Stomach (tissue), 9 donors: ENCODE results near the gene RIMKLA. TPM values are rescaled to one million over a fixed set of nuclear protein-coding genes. Genes with fewer than 3 reads are reported as not detected.

Experiments
- DNase-seq, 2 donors: peaks; one replicate each; pipeline versions ENCODE4 v3.0.0 to v3.0.0-alpha.2; 2013 to 2019
- H3K27ac ChIP-seq, 5 donors: fragments of 200-600 bp in 4 of 5; sonication (generic) in 4 of 5; one replicate each; pipeline ENCODE4 v1.5.1; 2013 to 2019; ENCODE audit warnings: mild to moderate bottlenecking in 1 of 5, moderate library complexity in 1 of 5
- H3K27me3 ChIP-seq, 3 donors: fragments of 200-600 bp; sonication (generic); one replicate each; pipeline ENCODE4 v1.5.1; 2017 to 2019; ENCODE audit warnings: mixed run types in 1 of 3
- H3K36me3 ChIP-seq, 4 donors: fragments of 200-600 bp; sonication (generic); 1 replicate in 3 of 4; 2 replicates in 1 of 4; pipeline ENCODE4 v1.5.1; 2016 to 2019
- H3K4me1 ChIP-seq, 4 donors: fragments of 200-600 bp; sonication (generic); one replicate each; pipeline ENCODE4 v1.5.1; 2016 to 2019
- H3K4me3 ChIP-seq, 4 donors: fragments of 200-600 bp; sonication (generic) in 3 of 4; one replicate each; pipeline ENCODE4 v1.5.1; 2016 to 2019; ENCODE audit warnings: mild to moderate bottlenecking in 1 of 4
- H3K9me3 ChIP-seq, 4 donors: fragments of 200-600 bp; sonication (generic); one replicate each; pipeline ENCODE4 v1.5.1; 2016 to 2019
- CTCF ChIP-seq, 7 experiments: fragments of 450-650 bp in 4 of 7; fragments of 200-600 bp in 3 of 7; sonication (generic) in 3 of 7; IDR thresholded peaks; one replicate each; pipeline ENCODE4 v1.5.1; 2016 to 2019; ENCODE audit warnings: antibody characterized with exemption in 7 of 7, control low read depth in 2 of 7, mild to moderate bottlenecking in 1 of 7
- EP300 ChIP-seq: sonication (generic); formaldehyde crosslinking; IDR thresholded peaks from one replicate; pipeline ENCODE4 v1.6.1; 2017; ENCODE audit warnings: antibody characterized with exemption
- POLR2A ChIP-seq, 4 donors: fragments of 450-650 bp; IDR thresholded peaks; one replicate each; pipeline ENCODE4 v1.6.1; 2016; ENCODE audit warnings: antibody characterized with exemption in 4 of 4, control low read depth in 2 of 4, mild to moderate bottlenecking in 1 of 4, moderate library complexity in 1 of 4
- POLR2AphosphoS5 ChIP-seq, 3 donors: sonication (generic); formaldehyde crosslinking; IDR thresholded peaks; one replicate each; pipeline ENCODE4 v1.6.1; 2016; ENCODE audit warnings: antibody characterized with exemption in 3 of 3
- WGBS, 5 donors: extraction: QIAGEN DNeasy Blood & Tissue Kit in 3 of 5; methylation state at CpG; one replicate each; pipeline versions ENCODE4 v1.1.5 to v1.1.7; 2013 to 2018; 5-methylcytosine and 5-hydroxymethylcytosine counted together
- intact Hi-C: fragments of 100-400 bp; cut with DNase I; formaldehyde crosslinking; loops from one replicate; pipeline ENCODE4 v1.15.1; 2023; ENCODE audit warnings: low total_unique reads
- polyA plus RNA-seq, 3 donors: library from polyadenylated mRNA; stranded (reverse); fragments of 200-250 nt; gene quantifications; one replicate each; pipeline ENCODE4 v1.2.3, GENCODE V29; 2013
- total RNA-seq, 5 donors: library from RNA; depleted of rRNA; stranded (reverse); fragments of >200 nt; gene quantifications; one replicate each; pipeline versions ENCODE4 v1.1.0 to v1.2.3, GENCODE V29; 2014 to 2016
- donor health status: healthy with polysubstance abuse.
- donor health status: Bipolar disorder and iron deficiency.
- donor health status: healthy.

The RIMKLA gene
- total and polyA plus RNA-seq, 8 donors: 0.15 to 12.7 (median 0.56) TPM; not detected in 1

- peaks cover 12 to 26% (median 22%) of the 10 kb centered on the region in 4 donors for H3K4me1 ChIP-seq
- H3K27me3 ChIP-seq: no peaks in the 10 kb centered on the region
- no peak overlapping the region for H3K4me3 ChIP-seq
- WGBS, 5 donors: 78 to 89% (median 83%) methylated on average over 4 of the region's 4 CpGs
- DNase-seq: no peak
- no peak for TF ChIP-seq CTCF (IDR thresholded peaks at IDR 0.05)
- no peak for TF ChIP-seq POLR2A (IDR thresholded peaks at IDR 0.05)
- TF ChIP-seq EP300: no peak
- TF ChIP-seq POLR2AphosphoS5 (IDR thresholded peaks at IDR 0.05): no peak
- H3K27ac ChIP-seq: no peak overlapping the region
- no peaks in the 10 kb centered on the region for H3K9me3 ChIP-seq
- intact Hi-C loops: no loop called here
- peaks cover 0 to 4% (median 3%) of the 10 kb centered on the region in 4 donors for H3K36me3 ChIP-seq
Measured at GRCh38 chr1:42453386-42453785, 72.8 kb downstream of the RIMKLA start.

GRCh38 chr1:42454403-42454802 is 73.8 kb downstream of the RIMKLA start:
- intact Hi-C loops: no loop called here
- 97 to 99% (median 97%) methylated on average over 5 of the region's 5 CpGs for WGBS, 5 donors
- H3K27ac ChIP-seq: no peak overlapping the region

GRCh38 chr1:42456010-42456753 is 75.6 kb downstream of the RIMKLA start, which contains the start of the genes PPCS and ZMYND12:
PPCS (plus strand) TSS chr1:42456543; CDS start chr1:42456566, 23 bp downstream.
ZMYND12 (minus strand) TSS chr1:42456022; CDS start chr1:42455997, 25 bp downstream.
- TF ChIP-seq CTCF (IDR thresholded peaks at IDR 0.05): peak in 2 of 7 experiments; percentile 22 to 48
- peak in 1 of 4 donors; percentile 13 for TF ChIP-seq POLR2A (IDR thresholded peaks at IDR 0.05)
- peak; percentile 36 to 91 (median 85) for TF ChIP-seq POLR2AphosphoS5 (IDR thresholded peaks at IDR 0.05)
- TF ChIP-seq EP300: no peak
- Histone ChIP-seq H3K36me3 (peaks cover 12 to 32% (median 30%) of the 10 kb centered on the region in 4 donors), H3K4me3 (peak within 1 kb of the TSS; percentile 74 to 96 (median 86)), H3K9me3 (no peaks in the 10 kb centered on the region), H3K4me1 (peaks cover 12 to 34% (median 24%) of the 10 kb centered on the region in 4 donors), H3K27me3 (no peaks in the 10 kb centered on the region), H3K27ac (peak within 1 kb of the TSS; percentile 90 to 98 (median 95))
- intact Hi-C loops: no loop called here
- WGBS, 5 donors: 0 to 2% (median 1%) methylated on average over 22 to 66 of the region's 66 CpGs
- peak; percentile 93 to 96 for DNase-seq

More at GRCh38 chr1:42454403-42454802, 73.8 kb downstream of the RIMKLA start:
- Histone ChIP-seq H3K4me3 (no peak overlapping the region), H3K27me3 (no peaks in the 10 kb centered on the region), H3K4me1 (peaks cover 12 to 29% (median 24%) of the 10 kb centered on the region in 4 donors), H3K9me3 (no peaks in the 10 kb centered on the region), H3K36me3 (peaks cover 9 to 15% (median 12%) of the 10 kb centered on the region in 4 donors)
- DNase-seq: no peak
- TF ChIP-seq POLR2A (IDR thresholded peaks at IDR 0.05): no peak
- no peak for TF ChIP-seq CTCF (IDR thresholded peaks at IDR 0.05)
- TF ChIP-seq EP300: no peak
- no peak for TF ChIP-seq POLR2AphosphoS5 (IDR thresholded peaks at IDR 0.05)

GRCh38 chr1:42456754-42457089 is 76.1 kb downstream of the RIMKLA start:
- peaks cover 12 to 35% (median 24%) of the 10 kb centered on the region in 4 donors for H3K4me1 ChIP-seq
- no peak for TF ChIP-seq POLR2AphosphoS5 (IDR thresholded peaks at IDR 0.05)
- no peak for TF ChIP-seq CTCF (IDR thresholded peaks at IDR 0.05)
- no peak for TF ChIP-seq EP300
- TF ChIP-seq POLR2A (IDR thresholded peaks at IDR 0.05): no peak
- WGBS, 5 donors: 0 to 1% (median 1%) methylated on average over 17 to 23 of the region's 23 CpGs
- H3K36me3 ChIP-seq: peaks cover 12 to 37% (median 33%) of the 10 kb centered on the region in 4 donors
- peak overlapping the region; percentile 90 to 98 (median 95) for H3K27ac ChIP-seq
- H3K9me3 ChIP-seq: no peaks in the 10 kb centered on the region
- intact Hi-C loops: no loop called here
- no peaks in the 10 kb centered on the region for H3K27me3 ChIP-seq
- DNase-seq: peak; percentile 63 to 86
- H3K4me3 ChIP-seq: peak overlapping the region; percentile 74 to 96 (median 86)
